Mammary epithelial cell (primary cell): ENCODE results near the gene PPM1J.

Source experiments
- CTCF ChIP-seq, 2 donors: IDR thresholded peaks in 1 of 2; conservative IDR thresholded peaks in 1 of 2; 2 replicates each; pipeline ENCODE4 v1.5.1; 2011 to 2012; ENCODE audit warnings: inconsistent platforms in 2 of 2, low read length in 2 of 2, mild to moderate bottlenecking in 2 of 2, control low read depth in 1 of 2, low read depth in 1 of 2; ENCODE audit not compliant: insufficient read depth in 1 of 2; ENCODE audit errors: extremely low read depth in 1 of 2
- EZH2 ChIP-seq: IDR thresholded peaks from 2 replicates; pipeline ENCODE4 v1.6.1; 2012; ENCODE audit warnings: low read length, inconsistent platforms, borderline replicate concordance

GRCh38 chr1:112718691-112719418 is 3.7 kb upstream of the PPM1J start:
- TF ChIP-seq EZH2 (no peak), CTCF (conservative IDR thresholded peaks at IDR 0.05 in 1 of 2, IDR thresholded peaks at IDR 0.05 in 1 of 2; ENCODE audit: extremely low read depth in 1 of 2, insufficient read depth in 1 of 2, low read depth in 1 of 2, low read length in 2 of 2) (peak; percentile 84 to 91)
